GM19035 (cell line): ENCODE results near the gene RPS6KL1.
A peak's percentile ranks its signal among the peaks of the same experiment; 100 is the strongest.

Experiments
- ATAC-seq: cut with Tn5 transposase; IDR thresholded peaks from one replicate; pipeline ENCODE4 v1.9.1; 2021; ENCODE audit not compliant: unreplicated experiment

The RPS6KL1 gene

DNA sequence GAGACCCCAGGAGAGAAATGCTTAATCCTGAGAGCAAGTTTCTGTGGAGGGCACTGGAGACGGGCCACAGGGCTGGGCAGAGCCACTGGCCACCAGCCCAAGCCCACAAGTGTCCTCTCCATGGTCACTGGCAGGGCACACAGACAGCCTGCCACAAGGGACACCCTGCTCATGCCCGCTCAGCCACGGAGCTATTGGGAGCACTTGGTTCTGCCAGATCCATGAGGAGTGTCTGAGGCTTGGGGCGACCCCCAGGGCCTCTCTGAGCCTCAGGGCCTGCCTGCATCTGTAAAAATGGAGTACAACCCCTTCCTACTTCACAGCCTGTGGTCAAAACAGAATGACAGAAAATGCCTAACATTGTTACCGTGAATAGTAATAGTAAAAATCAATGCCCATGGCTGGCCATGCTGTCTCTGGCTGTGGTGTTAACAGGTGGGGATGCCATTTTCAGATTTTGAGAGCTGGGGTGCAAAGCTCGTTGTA lies 29.2 kb upstream of the RPS6KL1 start:
- ATAC-seq = no peak

DNA sequence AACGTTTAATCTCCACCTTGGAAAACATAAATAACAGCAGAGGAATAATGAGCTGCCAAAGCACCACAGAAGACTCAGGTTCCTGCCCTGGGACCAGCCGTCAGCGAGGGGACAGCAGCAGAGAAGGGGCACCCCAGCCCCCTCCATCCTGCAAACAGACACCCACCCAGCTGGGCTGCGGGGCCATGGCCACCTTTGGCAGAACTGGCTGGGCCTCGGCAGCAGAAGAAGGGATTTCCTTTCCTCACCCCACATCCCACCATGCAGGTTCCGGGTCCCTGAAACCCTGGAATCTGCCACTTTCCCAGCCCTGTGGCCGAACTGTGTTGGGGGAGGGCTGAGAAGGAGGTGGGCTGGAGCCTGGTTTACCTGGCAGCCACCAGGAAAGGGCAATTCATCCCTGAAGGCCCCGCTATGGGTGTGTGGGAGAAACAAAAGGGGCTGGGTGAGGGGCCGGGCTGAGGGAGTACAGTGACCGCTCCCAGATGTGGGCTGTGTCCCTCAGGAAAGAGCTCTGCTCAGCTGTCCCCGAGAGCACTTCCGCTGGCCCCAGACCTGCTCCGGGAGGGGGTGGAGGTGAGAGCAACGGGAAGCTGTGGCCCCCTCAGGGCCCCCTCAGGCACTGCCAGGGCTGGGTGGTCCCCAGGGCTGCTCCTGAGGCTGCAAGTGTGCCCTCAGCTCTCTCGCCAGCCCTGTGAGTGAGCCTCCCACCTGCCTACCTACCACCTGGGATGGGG lies 28.6 kb upstream of the RPS6KL1 start:
- ATAC-seq = no peak

DNA sequence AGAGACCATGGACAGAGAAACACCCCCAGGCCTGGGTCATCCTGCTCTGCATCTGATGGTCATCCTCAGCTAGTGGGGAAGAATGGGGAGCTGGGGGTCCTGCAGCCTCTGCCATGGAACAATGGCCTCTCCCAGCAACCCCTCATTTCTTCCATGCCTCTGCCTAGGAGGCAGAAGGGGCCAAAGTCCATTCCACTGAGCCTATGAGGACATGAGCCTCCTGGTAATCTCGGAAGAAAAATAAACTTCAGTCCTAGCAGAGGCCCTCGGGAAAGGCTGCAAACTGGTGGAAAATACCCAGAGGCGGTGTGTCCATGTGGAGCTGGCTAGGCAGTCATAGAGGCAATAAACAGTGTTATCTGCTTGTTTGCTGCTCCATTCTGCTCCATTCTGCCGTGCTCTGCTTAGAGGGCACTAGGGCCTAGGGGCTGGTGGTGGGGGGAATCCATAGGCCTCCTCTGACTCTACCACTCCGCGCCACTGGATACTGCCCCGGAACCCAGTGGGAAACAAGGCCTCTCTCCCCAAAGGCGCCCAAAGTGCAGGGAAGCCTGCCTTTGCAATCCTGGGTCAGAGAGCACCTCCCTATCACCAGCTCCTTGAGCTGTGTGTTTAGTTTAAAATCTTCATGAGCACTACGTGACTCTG lies 27.9 kb upstream of the RPS6KL1 start:
- no peak for ATAC-seq

DNA sequence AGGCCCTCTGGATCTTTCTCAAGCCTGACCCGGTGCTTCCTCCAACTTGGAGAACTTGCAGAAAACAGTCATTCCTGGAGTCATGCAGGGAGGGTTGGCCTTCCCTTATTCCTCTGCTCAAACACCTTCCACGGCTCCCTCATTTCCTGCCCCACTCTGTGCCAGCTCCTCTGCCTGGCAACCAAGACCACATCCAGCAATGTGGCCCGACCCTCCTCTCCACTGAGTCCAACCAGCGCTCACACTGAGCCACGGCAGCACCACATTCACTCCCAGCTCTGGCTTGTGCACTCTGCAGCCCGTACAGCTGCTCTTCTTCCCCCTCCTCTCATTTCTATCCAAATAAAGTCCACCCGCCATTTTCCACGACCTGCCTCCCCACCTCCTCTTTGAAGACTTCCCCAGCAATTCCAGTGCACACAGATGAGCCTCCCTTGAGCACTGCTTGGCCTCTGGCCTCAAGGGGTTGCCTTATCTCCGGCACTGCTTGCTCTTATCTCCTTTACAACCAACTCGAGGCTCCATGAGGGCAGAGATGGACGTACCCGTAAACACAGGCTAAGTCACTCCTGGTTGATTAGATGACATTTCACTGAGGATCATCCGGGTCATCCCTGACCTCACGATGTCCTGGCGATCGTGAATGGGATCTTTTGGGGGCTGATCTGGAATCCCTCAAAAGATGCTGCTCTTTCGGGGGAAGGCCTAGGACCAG lies 27.0 kb upstream of the RPS6KL1 start:
- no peak for ATAC-seq

- ATAC-seq = no peak
Measured at GRCh38 chr14:74949191-74949601, 26.1 kb upstream of the RPS6KL1 start.

DNA sequence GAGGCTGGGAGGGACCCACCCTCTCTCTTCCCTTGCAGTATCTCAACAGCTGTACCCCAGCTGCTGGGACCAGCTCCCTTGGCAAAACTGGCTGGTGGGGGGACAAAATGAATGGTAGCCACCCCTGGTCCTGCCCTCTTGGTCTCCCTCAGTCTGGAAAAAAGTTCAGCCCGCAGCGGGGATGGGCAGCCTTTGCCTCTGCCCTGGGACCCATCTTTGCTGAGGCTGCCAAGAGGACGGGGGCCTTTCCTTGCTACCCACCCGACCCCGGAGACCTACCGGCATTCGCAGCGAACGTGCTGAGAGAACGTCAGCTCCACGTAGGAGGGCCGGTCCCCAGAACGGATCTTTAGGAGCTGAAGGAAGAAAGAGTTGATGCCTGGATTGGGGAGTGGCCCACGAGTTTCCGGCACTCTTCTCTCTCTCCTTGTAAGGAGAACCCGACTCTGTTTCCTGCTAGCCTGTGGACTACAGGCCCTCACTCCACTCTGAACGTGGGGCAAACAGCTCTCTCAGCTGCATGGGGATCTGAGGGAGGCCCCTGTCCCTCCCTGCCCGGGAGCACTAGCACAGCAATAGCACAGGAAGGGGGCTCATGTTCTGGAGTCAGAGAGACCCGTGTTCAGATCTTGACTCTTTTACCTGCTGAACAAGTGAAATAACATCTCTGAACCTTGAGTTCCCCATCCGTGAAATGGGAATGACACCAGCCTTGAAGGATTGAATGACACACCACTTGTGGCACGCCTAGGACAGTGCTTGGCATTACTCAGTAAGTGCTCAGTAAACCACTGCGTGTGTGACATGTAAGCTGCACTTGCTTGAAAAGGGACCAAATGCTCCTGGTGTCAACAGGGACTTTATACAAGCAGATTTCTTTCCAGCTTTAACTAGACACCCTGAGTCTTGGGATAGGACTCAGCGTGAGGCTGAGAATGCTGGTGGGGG lies 25.4 kb upstream of the RPS6KL1 start:
- no peak for ATAC-seq

DNA sequence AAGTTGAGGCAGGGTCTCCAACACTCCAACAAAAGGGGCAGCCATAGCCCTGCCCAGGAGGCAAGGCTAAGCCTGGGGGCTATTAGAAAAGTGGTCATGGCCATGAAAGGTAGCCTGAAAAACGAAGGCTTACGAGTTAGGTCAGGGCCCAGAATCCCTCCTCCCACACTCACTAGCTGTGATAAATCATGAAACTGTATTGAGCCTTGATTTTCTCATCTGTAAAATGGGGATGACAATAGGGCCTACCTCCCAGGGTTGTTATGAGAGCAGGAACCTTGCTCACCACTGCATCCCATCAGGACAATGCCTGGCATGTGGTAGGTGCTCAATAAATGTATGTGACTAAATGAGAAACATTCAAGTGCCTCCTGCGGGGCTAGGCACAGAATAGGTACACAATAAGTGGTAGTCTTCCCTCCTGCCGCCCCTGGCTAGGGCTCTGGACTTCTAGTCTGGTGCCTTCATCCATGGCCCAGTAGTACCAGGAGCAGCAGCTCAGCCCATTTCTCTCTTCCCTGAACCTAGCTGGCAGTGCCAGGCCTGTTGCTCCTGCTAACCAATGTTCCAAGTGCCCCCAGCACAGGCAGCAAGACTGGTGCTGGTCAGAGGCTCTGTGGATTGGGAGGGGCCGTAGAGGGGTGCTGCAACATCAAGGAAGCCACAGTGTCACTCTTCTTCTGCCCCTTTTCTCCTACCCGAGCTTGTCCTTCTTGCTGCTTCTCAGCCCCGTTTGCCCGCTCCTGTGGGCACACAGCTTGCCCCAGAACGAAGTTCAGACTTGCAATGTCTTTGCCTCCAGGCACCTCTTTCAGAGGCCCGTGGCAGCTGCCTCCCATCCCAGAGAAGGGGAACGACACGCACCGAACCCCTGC lies 24.5 kb upstream of the RPS6KL1 start:
- no peak for ATAC-seq

DNA sequence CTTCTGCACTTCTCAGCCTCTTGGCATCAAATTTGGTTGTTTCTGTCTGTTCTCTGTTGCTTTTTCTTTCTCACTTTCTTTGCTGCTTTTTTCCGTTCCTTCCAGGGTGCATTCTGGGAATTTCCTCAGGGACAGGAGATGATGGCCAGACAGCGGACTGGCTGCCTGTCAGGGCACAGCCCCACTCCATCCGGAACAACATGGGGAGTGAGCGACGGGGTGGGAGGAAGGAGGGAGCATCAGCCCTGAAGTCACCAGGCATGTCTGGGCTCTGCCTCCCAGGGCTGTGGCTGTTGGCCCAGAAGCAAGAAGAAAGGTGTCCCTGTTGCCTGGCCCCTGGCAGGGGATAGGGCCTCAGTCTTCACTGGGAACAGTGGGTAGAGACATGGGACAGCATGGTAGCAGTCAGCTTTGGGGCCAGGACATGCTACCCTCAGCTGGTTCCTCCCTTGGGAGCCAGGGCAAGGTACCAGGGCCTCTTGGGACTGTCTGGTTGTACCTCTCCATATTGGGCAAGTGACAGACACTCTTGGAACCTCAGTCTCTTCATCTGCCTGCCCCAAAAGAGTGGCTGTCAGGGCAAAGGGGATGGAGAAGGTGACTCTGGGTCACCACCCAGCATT lies 23.7 kb upstream of the RPS6KL1 start:
- no peak for ATAC-seq

DNA sequence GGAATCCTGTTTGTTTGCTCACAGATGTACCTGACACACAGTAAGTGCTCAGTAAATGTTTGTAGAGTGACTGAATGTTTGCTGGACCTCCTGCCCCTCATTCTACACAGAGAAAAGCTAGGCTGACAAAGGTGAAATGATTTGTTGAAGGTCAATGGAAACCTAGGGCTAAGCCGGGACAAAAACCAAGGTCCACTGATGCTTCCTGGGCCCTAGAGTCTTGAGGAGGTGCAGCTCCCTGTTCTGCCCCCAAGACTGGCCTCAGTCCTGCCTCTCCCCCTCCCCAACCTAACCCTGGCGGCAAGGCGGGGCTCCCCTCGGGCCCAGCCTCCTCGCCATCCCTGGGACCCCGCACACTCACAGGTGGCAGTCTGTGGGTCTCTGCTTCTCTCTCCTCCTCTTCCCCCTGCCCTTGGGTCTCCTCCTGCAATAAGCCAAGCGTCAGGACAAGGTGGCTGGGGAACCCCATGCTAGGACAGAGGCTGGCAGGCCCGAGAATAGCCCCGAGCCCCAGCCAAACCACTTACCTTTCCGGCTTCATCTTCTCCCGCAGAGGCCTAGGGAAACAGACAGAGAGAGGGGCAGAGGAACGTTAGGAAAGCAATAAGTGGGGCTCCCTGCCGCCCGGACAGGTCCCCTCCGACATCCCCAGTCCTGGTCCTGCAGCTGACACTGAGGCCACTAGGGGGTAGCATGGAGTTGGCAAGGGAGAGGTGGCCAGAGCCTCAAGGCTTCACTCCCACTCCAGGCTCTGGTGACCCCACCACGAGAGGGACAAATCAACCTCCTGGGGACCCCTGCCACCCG lies 23.0 kb upstream of the RPS6KL1 start:
- no peak for ATAC-seq

DNA sequence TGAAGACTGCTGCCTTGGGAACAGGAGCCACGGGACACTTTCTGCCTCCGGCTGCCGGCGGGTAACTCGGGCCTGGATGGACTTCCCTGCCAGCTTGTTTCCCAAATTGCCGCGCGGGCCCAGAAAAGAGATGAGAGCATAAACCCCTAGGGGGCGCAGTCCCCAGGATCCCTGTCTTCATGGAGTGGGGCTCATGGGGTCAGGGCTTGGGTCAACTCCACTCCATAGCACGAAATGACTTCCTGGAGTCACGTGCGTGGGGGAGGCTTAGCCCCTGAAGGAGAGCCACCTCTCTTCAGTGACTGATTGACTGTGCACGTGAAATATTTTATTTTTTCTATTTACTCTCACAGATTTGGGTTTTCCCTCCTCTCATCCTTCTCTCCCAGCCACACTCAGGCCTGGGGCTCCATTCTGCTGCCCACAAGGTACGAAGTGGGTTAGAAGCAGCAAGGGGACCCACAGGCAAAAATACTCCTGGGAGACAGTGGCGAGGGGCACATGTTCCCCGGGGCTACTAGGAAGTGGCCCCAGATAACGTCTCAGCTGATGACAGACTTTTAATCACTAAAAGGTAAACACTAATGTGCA lies 22.3 kb upstream of the RPS6KL1 start:
- ATAC-seq = no peak

GRCh38 chr14:74942608-74943007 lies 19.5 kb upstream of the RPS6KL1 start:
- ATAC-seq = no peak

GRCh38 chr14:74942181-74942580 lies 19.1 kb upstream of the RPS6KL1 start:
- peak; percentile 19 for ATAC-seq

DNA sequence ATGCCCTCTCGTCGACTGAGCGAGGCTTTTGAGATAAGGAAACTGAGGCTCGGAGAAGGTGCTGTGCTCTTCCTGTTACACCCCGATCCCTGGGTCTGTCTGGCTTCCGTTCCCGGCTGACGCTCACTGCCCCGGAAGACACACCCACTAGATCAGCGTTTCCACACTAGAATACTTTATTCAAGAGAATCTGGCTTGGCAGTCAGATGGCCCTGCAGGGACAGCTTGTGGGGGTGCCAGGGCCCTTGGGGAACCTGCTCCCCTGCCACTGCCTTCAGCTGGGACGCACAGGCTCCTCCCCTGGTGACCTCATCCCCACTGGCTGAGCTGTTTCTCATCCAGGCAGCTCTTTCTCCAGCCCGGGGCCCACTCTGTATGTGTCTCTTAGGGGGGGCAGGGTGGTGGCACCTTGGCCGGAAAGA lies 18.6 kb upstream of the RPS6KL1 start:
- ATAC-seq = peak; percentile 46

DNA sequence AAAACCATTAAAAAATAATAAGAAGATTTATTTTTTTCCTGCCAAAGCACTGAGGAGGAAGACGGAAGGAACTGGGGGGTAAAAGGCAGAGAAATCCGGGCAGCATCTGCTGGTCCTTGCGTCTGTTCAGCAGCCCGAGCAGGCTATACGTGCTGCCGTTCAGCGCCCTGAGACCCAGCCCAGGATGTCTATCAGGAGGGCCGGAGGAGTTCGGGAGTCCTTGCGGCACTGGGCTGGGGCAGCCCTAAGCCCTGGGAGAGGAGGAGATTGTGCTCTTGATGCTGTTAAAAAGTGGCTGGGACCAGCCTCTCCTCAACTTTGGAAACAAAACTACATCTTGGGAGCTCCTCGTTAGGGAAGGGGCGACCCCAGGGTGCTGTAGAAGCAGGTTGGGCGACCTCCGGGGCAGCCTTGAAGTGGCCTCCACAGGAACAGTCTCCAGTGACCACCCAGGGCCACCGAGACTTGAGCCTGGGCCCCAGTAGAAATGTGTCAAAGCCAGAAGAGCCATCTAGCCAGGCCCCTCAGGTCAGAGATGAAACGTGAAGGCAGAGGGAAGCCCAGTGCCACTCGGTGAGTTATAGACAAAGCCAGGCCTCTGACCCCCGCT lies 18.0 kb upstream of the RPS6KL1 start:
- ATAC-seq = no peak

DNA sequence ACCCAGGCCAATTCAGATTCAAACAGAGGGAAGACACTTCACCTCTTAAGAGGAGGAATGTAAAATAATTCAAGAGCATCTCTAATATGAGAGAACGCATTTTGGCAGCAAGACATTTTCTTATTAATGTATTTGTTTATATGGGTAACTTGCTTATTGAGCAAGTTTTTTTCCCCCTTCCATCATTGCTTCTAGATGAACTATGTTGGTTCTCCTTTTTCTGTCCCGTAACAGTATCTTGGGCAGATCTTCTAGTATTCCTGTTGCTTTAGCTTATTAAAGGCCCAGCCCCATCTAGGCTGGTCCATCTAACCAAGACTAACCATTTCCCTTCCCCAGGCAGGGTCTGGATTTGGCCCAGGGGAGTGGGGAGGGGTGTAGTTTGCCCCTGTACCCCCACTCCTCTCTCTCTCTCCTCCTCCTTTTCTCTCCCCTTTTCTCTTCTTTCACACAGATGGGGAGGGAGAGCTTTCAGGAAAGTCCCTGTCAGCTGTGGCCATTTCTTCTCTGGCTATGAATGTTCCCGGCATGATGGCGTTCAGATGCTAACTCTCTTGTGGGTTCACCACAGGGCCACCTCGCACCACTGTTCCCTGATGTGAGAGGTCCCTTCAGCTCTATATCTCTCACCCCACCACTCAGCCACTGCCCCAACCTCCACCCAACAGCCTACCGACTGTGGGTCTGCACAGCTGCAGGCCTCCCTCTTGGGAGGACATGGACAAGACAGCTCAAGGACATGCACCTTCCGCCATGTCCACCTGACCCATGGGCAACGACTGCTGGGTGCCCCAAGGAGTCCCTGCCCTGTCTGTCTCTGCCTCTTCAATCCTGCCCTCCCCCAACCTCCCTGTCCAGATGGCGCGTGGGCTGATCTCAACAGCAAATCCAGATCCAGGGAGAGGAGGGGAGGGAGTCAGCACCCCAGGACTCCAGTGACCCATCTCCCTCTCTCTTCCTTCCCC lies 15.8 kb upstream of the RPS6KL1 start:
- no peak for ATAC-seq

- ATAC-seq = no peak
Measured at GRCh38 chr14:74937171-74937570, 14.1 kb upstream of the RPS6KL1 start.

DNA sequence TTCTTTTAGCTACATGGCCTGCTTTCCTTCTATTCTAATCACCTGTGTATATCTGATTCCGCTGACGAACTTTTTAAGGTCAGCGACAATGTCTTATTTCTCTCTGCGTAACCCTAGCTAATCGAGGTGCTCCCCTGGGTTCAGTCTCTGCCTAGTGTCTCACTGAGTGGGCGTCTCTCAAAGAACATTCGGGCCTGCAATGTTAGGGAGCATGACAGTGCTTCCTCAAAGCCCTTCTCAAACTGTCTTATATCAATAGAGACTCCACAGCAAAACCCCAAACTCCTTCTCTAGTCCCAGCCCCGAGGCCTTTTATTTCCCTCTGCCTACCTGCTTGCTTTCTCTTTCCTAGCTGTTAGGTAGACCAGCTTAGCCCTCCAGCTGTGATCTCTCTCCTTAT lies 13.7 kb upstream of the RPS6KL1 start:
- ATAC-seq = no peak
